HUDEP-2 (cell line): ENCODE data around the gene H6PD.

Experiments
- DNase-seq, 76 experiments: peaks; one replicate each; lab custom pipeline; 2025; ENCODE audit not compliant: unreplicated experiment in 76 of 76; lab: John Stamatoyannopoulos, UW

Gene H6PD

GRCh38 chr1:9251501-9251900, 16.9 kb downstream of the H6PD start:
- DNase-seq = no peak

- DNase-seq = no peak
These were observed 18.4 kb downstream of the H6PD start for GRCh38 chr1:9253004-9253403.

GRCh38 chr1:9253453-9254105, 19.0 kb downstream of the H6PD start:
- no peak for DNase-seq

- DNase-seq = no peak
These were observed 21.8 kb downstream of the H6PD start for GRCh38 chr1:9256332-9256731.

GRCh38 chr1:9257851-9258250, 23.3 kb downstream of the H6PD start:
- DNase-seq = no peak

- DNase-seq = no peak
These were observed 24.1 kb downstream of the H6PD start for GRCh38 chr1:9258629-9259028.

GRCh38 chr1:9260059-9260766, 25.6 kb downstream of the H6PD start:
- no peak for DNase-seq

GRCh38 chr1:9261496-9261895, 26.9 kb downstream of the H6PD start:
- no peak for DNase-seq

- DNase-seq = no peak
These were observed 27.8 kb downstream of the H6PD start for GRCh38 chr1:9262096-9262986.

- DNase-seq = no peak
These were observed 28.8 kb downstream of the H6PD start for GRCh38 chr1:9263276-9263855.

- DNase-seq = no peak
These were observed 29.7 kb downstream of the H6PD start for GRCh38 chr1:9263984-9264872.

- no peak for DNase-seq
These were observed 30.5 kb downstream of the H6PD start for GRCh38 chr1:9265037-9265436.

- no peak for DNase-seq
These were observed 31.4 kb downstream of the H6PD start for GRCh38 chr1:9265968-9266367.

- DNase-seq = no peak
These were observed 32.7 kb downstream of the H6PD start for GRCh38 chr1:9267352-9267686.

GRCh38 chr1:9267827-9268581, 33.4 kb downstream of the H6PD start:
- DNase-seq = no peak

GRCh38 chr1:9269078-9269501, 34.5 kb downstream of the H6PD start:
- DNase-seq = no peak

GRCh38 chr1:9269721-9270120, 35.1 kb downstream of the H6PD start:
- no peak for DNase-seq

GRCh38 chr1:9270290-9270883, 35.8 kb downstream of the H6PD start:
- DNase-seq = no peak

GRCh38 chr1:9271283-9271682, 36.7 kb downstream of the H6PD start:
- DNase-seq = no peak
